Stimulated activated CD4-positive, alpha-beta T cell treated with anti-CD3 and anti-CD28 coated beads, Interleukin-12 subunit alpha, Interleukin-12 subunit beta, amount 100 ng/mL, for 48 hours (primary cell): ENCODE results near the gene PLEKHA8.

ENCODE experiments used
- DNase-seq, 3 donors: peaks; one replicate each; pipeline ENCODE4 v3.0.0-alpha.2; 2020; ENCODE audit warnings: low read depth in 2 of 3, low spot score in 1 of 3

Gene PLEKHA8

DNA sequence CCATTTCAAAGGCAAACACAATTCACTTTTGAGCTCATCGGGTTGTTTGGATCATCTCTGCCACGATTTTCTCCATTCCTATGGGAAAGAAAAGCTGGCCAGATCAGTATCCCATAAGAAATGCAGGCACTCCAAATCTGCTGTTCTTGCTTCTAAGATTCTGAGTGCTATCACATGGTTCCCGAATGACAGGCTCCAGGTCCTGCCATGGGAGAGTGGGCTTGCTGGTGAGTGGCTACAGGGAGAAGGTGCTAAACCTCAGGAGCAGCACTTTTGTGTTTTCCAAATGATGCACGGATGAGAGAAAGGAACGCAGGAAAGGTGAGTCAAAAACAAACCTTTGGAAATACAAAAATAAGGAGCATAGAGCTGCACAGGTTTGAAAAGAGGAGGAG, 138.6 kb downstream of the PLEKHA8 start:
- DNase-seq: no peak

DNA sequence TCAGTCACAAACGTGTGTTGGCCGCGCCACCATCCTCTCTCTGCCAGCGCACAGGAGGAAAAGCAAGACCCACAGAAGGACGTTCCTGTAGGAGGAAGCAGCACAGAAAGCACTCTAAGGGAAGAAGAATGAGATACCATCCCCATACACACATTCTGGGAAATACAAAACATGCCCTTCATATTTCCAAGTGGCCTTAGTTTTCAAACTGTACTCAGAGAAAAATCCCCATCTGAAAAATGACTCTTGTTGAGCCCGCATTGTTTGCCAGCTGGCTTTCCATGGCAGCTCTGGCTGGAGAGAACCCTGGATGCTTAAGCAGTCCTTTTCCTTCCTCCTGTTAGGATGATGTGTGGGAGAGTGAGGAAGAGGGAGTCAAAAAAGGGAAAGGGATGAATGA, 139.7 kb downstream of the PLEKHA8 start:
- DNase-seq: no peak

DNA sequence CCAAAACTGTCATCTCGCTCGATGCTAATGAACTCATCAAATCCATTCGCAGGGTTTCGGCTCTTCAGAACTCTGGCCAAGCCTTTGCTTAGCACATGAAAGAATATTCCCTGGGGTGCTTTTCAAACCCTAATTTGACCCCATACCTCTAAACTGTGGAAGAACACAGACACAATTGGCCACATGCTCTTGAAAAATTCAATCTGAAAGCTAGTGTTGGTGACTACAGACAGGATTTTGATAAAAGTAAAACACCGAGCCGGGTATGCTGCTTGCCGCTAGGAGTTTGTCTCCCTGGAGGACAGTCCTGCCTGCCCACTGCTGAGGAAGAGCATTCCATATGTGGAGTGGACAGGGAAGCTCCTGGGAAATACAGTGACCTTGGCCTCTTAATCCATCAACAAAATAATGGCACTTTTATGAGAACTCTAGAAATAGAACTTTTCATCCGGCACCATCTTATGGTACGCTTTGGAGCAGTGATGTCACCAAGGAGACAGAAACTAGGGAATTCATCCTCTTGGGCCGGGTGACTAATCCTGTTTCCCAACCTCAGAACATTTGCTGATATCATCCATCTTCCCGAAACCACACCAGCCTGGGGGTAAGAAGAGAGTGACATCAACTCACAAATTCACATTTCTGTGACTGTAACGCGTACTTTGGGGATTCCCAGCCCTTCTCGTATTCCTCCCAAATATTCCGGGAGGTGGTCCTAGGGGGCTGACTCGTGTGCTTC, 140.8 kb downstream of the PLEKHA8 start:
- DNase-seq: no peak

DNA sequence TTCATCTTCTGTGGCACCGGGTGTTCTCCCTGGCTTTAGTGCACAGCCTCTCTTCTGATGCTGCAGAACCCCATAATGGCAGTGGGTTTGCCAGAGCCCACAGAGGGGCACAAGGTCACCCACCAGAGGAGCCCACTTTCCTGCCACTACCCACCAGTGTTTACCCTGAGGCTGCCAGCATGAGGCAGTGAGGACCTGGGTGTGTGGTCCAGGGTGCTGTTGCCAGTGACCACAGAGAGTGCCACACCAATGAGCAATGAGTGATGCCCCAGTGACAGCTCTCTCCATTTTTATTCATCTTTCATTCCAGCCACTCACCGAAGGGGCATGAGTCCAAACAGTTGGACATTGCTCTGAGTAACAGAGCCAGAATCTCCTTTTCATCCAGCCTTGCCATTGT, 141.4 kb downstream of the PLEKHA8 start:
- no peak for DNase-seq

DNA sequence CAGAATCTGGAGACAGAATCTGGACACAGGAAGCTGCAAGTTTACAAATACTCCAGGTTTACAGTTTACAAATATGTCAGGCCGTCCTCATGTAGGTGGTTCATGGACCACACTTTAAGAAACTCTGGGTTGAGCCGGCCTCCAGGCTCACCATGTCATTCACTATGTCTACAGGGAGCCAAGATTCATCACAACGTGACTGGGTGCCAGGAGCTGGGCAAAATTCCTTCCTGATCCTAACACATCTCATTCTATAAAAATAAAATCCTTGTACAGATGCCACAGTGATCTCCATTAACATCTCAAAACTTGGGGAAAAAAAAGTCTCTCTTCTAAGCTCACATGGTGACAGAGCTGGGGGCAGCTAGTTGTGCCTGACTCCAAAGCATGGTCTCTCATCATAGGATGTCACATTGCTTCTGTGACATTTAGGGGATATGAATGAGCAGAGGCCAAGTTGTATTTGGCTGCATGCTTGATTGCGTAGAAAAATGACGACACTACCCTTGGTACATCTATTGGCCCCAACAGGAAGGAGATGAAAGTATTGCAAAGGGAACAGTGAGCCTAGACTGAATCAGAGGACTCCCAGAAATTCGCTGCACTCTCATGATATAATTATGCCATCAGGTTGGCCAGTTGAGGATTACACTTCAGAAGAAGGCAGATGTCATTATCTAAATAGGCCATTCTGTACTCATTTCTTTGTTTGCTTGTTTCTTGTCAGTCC, 142.4 kb downstream of the PLEKHA8 start:
- DNase-seq: no peak

DNA sequence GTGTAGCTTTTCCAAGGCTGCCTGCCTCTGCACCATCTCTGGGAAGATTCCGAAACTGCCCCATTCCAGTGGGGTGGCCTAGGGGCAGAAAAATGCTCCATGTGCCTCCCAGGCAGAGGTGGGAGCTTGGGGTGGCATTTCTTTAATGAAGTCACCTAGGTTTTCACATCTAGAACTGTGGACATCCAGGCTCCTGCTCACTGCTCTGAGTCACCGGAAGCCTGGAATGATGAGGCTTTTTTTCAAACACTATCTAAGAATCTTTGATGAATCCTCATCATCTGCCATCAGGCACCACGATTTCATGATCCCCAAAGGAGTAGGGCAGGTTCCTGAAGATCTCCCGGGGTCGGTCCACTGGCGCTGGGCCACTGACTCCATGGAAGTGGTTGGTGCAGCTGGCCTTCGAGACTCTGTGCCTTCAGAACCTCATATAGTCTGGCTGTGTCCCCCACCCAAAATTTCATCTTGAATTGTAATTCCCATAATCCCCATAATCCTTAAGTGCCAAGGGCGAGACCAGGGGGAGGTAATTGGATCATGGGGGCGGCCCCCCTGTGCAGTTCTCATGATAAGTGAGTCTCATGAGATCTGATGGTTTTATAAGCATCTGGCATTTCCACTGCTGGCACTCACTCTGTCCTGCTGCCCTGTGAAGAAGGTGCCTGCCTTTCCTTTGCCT, 143.7 kb downstream of the PLEKHA8 start:
- DNase-seq: no peak

DNA sequence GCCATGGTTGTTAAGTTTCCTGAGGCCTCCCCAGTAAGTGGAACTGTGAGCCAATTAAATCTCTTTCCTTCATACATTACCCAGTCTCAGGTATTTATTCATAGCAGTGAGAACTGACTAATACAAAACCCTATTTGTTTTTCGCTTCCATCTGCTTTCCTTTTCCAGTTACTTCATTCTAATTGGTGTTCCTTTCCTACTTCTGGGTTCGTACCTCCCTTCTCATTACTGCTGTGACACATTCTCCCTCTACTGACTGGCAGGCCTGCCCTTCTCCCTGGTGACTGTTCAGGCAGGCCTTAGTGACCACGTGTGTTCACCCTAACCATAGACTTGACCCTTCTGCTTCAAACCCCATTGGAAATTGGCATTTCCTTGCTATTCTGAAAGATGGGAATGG, 144.2 kb downstream of the PLEKHA8 start:
- DNase-seq: no peak

DNA sequence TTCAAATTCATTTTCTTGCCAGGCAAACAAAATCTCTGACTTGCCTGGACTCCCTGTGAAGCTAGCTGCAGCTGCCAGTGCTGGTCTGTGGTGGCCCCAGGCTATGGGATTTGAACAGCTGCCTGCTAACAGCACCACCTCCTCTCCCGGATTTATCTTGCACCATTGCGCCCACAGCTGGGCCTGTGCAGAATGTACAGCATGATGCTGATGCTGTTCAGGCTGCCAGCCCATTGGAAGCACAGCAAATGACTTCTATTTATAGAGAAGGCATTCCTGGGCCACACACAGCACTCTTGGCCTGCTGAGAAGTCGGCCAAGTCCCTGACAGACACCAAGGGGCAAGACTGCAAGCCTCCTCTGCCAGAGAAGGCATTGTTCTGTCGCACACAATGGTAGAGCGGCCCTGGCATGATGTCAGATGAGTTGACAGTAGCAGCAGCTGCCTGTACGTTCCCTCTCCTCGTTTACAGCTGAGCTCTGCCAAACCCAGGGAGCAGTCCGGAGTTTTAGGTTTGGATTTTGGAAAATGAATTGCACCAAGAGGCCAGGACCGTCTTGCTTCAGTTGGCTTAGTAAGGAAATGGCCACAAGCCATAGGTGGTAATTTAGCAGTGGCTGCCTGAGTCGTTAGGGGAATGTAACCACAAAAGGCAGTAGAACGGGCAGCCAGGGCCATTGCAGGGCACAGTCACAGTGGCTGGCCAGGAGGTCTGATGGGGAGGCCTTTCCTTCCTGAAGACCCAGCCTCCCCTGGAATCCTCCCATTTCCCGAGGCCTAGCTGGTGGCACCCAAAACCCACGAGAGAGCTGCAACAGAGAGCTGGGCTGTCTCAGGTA, 145.1 kb downstream of the PLEKHA8 start:
- DNase-seq: no peak

DNA sequence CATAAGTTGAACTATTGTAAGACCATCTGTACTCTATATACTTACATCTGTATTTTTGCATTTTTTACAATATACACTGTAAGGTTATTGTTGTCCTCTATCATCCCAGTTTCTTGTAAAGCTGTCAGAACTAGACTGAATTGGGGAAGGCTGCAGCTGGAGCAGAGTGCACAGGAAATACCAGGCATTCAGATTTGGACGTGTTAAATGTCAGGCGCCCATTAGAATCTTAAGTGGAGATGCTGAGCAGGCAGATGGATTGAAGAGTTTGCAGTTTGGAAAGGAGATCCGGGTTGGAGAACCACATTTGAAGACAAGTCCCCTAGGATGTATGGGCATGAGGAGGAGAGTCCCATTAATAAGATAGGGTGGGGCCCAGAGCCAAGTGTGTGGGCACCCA, 147.0 kb downstream of the PLEKHA8 start:
- DNase-seq: no peak

DNA sequence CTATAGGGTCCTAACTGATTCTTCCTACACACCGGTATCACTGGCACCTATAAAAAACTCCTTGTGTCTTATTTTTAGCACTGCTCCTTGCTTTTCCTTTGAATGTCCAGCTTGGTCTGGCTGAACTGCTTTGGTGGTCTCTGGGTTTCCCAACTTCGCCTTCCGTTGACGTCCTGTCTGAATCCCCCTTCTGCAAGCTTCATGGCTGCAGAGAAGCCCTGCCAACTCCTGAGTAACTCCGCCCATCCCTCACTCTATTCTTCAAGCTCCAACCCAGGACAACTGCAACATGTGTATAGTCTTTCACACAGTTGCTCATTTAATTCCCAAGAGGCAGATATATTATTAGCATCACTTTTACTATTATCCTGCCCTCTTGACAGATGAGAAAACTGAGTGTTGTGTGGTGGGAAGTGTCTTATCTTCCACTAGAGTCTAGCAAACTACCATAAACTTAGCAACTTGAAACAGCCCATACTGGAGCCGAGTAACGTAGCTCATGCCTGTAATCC, 147.5 kb downstream of the PLEKHA8 start:
- no peak for DNase-seq

DNA sequence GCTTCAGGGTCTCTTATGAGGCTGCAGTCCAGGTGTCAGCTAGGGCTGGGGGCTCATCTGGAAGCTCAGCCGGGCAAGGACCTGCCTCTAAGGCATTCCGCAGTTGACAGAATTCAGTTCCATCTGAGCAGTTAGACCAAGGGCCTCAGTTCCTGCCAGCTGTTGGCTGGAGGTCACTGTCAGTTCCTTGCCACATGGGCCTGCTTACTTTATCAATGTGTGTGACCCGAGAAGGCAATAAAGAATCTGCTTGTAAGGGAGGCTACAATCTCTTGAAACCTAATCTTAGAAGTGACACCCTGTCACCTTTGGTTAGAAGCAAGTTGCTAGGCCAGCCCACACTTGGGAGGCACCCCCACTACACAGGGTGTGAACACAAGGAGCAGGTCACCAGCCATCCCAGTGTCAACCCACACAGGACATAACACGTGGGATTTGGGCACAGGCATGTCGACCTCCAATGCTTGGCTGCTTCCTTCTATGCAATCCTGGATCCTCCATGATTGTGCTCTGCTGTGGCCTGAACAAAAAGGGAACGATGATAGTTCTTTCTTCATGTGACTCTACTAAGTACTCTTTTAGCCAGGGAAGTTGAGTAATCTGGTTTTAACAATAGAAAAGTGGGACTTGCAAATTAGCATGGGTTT, 148.4 kb downstream of the PLEKHA8 start:
- DNase-seq: no peak

DNA sequence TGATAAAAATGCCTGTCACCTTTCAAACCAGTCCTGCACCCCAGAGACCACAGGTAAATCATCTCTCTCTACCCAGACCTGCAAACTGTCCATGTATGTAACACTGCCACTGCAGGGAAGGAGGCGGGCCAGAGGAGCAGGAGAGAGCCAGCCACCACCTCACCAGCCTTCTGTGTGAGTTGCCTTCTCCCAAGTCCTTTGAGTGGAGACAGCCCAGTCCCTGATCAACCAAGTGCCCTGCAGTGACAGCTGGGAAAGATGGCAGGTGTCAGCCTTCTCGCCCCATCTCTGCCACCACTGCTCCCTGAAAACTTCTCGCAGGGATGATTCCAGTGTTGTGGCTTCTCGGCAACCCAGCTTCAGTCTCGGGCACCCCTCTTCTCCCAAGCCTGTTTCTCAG, 149.0 kb downstream of the PLEKHA8 start:
- DNase-seq: no peak

DNA sequence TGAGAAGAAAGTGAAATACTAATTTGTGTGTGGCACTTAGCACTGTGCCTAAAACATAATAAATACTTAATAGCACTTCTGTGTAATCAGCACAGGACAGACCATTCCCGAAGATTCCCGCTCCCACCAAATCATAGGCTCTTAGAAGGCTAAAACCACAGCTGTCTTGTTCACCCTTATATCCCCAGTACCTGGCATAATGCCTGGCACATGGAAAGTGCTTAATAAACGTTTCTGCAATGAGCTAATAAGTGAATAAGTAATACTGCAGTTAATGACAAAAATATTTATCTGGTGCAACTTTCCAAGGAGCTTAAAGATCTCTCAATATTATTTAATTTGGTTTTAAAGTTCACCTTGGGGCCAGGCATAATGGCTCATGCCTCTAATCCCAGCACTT, 149.8 kb downstream of the PLEKHA8 start:
- DNase-seq: no peak

DNA sequence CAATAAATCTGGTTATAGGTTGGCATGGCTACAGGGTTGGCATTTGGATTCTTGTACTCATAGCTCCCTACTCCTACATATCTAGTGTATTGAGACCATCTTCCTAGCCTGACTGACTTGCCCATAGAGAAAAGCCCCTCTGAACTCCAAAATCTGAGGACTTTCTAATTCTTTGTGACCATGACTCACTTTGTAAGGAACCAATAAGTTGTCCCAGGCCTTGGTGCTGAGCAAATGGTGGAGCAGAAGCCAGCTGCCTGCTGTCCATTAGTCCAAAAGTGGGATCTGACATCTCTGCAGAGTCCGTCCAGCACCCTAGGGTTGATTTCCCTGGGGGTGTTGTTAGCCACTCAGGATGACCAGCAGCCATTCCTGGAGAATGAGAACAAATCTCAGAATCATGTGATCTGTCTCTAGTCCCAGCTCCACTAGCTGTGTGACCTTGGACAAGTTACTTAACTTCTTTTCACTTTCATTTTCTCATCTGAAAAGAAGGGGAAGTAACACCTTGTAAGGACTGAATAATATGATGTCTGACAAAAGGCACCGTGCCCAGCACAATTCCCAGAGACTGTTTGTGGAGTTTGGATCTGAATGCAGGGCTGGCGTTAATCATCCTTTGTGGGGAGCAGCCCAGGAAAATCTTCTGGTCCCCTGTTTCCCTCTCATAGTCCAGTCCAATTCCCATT, 150.7 kb downstream of the PLEKHA8 start:
- DNase-seq: no peak
